AG04449 (cell line): Measurements from ENCODE around the gene LCN6.
A peak's percentile ranks its signal among the peaks of the same experiment; 100 is the strongest.
"Not testable (repeated sequence)": the region's sequence is repeated elsewhere in the genome, so short reads cannot be mapped to it uniquely, and the experiment has no call there.

Source experiments
- CTCF ChIA-PET: fragments of 350-600 bp; formaldehyde crosslinking; extraction: SDS; loops from one replicate; lab custom pipeline; 2021; ENCODE audit warnings: antibody characterized with exemption; lab: Yijun Ruan, JAX
- POLR2A ChIA-PET: fragments of 400-600, 350-600 bp; formaldehyde crosslinking; extraction: SDS; loops from one replicate; lab custom pipeline; 2020; ENCODE audit warnings: antibody characterized with exemption, inconsistent platforms; lab: Yijun Ruan, JAX
- DNase-seq: peaks from one replicate; pipeline ENCODE4 v3.0.0-alpha.2; 2010; ENCODE audit warnings: low read depth, low spot score
- H3K4me3 ChIP-seq: 2 replicates; pipeline ENCODE4 v1.5.1; 2011; ENCODE audit warnings: low read depth, mild to moderate bottlenecking, control low read depth, low read length
- TF ChIP-seq, protein P1 (sequence below): IDR thresholded peaks from one replicate; pipeline ENCODE4 v1.5.1; 2011; ENCODE audit warnings: mild to moderate bottlenecking, moderate library complexity, low read length, control low read depth, inconsistent platforms; ENCODE audit not compliant: insufficient read depth; ENCODE audit errors: missing control alignments

LCN6 gene

GRCh38 chr9:136773386-136774044, 25.2 kb upstream of the LCN6 start:
- TF ChIP-seq, protein P1, sequence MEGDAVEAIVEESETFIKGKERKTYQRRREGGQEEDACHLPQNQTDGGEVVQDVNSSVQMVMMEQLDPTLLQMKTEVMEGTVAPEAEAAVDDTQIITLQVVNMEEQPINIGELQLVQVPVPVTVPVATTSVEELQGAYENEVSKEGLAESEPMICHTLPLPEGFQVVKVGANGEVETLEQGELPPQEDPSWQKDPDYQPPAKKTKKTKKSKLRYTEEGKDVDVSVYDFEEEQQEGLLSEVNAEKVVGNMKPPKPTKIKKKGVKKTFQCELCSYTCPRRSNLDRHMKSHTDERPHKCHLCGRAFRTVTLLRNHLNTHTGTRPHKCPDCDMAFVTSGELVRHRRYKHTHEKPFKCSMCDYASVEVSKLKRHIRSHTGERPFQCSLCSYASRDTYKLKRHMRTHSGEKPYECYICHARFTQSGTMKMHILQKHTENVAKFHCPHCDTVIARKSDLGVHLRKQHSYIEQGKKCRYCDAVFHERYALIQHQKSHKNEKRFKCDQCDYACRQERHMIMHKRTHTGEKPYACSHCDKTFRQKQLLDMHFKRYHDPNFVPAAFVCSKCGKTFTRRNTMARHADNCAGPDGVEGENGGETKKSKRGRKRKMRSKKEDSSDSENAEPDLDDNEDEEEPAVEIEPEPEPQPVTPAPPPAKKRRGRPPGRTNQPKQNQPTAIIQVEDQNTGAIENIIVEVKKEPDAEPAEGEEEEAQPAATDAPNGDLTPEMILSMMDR = no peak
- POLR2A ChIA-PET = no interaction called here
- no peak overlapping the region for H3K4me3 ChIP-seq
- CTCF ChIA-PET = interaction anchor here (1.2 to 7.5 kb wide), 5 partner anchors 12 to 261 kb away, joined by 3 to 64 read pairs (median 41); no protein-coding TSS in a partner anchor
- no peak for DNase-seq

GRCh38 chr9:136771907-136772415, 23.6 kb upstream of the LCN6 start:
- ChIA-PET POLR2A (no interaction called here), CTCF (interaction anchor here (0.8 to 7.5 kb wide), 7 partner anchors 8 to 262 kb away, joined by 3 to 64 read pairs (median 3); partner anchors contain the start of gene LCN8)
- TF ChIP-seq, protein P1 = no peak
- no peak overlapping the region for H3K4me3 ChIP-seq
- no peak for DNase-seq

- ChIA-PET POLR2A (no interaction called here), CTCF (interaction anchor here (0.7 to 7.5 kb wide), 10 partner anchors 8 to 27 kb away, joined by 3 to 64 read pairs (median 4); partner anchors contain the start of genes LCN10 and LCN8)
- TF ChIP-seq, protein P1 = peak; percentile 63
- H3K4me3 ChIP-seq = no peak overlapping the region
- no peak for DNase-seq
These were observed 21.4 kb upstream of the LCN6 start for GRCh38 chr9:136769710-136770191.

GRCh38 chr9:136766410-136767120, 18.2 kb upstream of the LCN6 start:
- CTCF ChIA-PET = interaction anchor here (1.0 to 7.5 kb wide), 9 partner anchors 8 to 27 kb away, joined by 3 to 64 read pairs (median 6); partner anchors contain the start of gene LCN8
- H3K4me3 ChIP-seq, POLR2A ChIA-PET, DNase-seq: not testable (repeated sequence)

GRCh38 chr9:136765745-136766409, 17.6 kb upstream of the LCN6 start:
- DNase-seq, H3K4me3 ChIP-seq, POLR2A ChIA-PET: not testable (repeated sequence)
- CTCF ChIA-PET = interaction anchor here (1.0 to 7.5 kb wide), 7 partner anchors 8 to 21 kb away, joined by 3 to 64 read pairs (median 9); partner anchors contain the start of gene LCN8

DNA sequence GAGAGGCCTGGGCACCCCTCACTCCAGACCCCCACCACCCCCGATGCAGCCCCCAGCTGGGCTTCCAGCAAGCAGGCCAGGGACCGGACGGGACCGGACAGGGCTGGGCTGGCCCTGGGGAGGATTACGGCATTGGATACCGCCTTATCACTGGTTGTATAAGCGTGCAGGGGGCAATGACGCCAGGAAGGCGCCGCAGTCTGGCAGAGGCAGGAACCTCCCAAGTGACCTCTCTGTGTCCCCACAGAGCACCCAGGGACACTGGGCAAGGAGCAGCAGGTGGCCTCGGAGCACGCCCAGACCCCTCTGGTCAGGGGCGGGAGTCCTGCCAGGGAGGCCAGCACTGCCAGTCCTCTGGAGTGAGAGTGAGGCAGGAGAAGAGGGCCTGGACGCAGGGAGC, 16.7 kb upstream of the LCN6 start:
- H3K4me3 ChIP-seq = no peak overlapping the region
- POLR2A ChIA-PET = no interaction called here
- TF ChIP-seq, protein P1 = no peak
- no peak for DNase-seq
- CTCF ChIA-PET = interaction anchor here (1.4 to 5.0 kb wide), 3 partner anchors 9 to 22 kb away, joined by 7 to 57 read pairs (median 9); no protein-coding TSS in a partner anchor
